IMR-90 (cell line): ENCODE results near the gene FBRSL1. TPM values are rescaled to one million over a fixed set of nuclear protein-coding genes. Genes with fewer than 3 reads are reported as not detected.

Experiments
- ATAC-seq: fragments of 200-7000 bp; cut with Tn5 transposase; 2 replicates; pipeline ENCODE4 v1.9.1; 2020; ENCODE audit warnings: low read depth, mild to moderate bottlenecking, moderate library complexity
- BruUV-seq: library from RNA; stranded (reverse); fragments of 400-500 nt; replicated peaks from 2 replicates; lab custom pipeline; 2021; lab: Mats Ljungman, UMichigan
- CTCF ChIA-PET: fragments of 300-600 bp; formaldehyde crosslinking; extraction: SDS; loops from one replicate; lab custom pipeline; 2021; ENCODE audit warnings: antibody characterized with exemption; lab: Yijun Ruan, JAX
- POLR2A ChIA-PET: fragments of 300-600 bp; sonication (Branson Sonifier 250); formaldehyde crosslinking; loops from one replicate; lab custom pipeline; 2022; ENCODE audit warnings: antibody characterized with exemption; ENCODE audit not compliant: unreplicated experiment; lab: Charles Lee
- DNase-seq: peaks from one replicate; pipeline ENCODE4 v3.0.0; 2013
- H2AFZ ChIP-seq: replicated peaks from 2 replicates; pipeline ENCODE3; 2013; ENCODE audit warnings: low read length, mild to moderate bottlenecking; ENCODE audit not compliant: poor library complexity
- H2AK5ac ChIP-seq: 2 replicates; pipeline ENCODE4 v1.6.1; 2013; ENCODE audit warnings: low read depth, low read length, inconsistent platforms
- H2AK9ac ChIP-seq: replicated peaks from 2 replicates; pipeline ENCODE3; 2013; ENCODE audit warnings: mild to moderate bottlenecking, low read depth, low read length, moderate library complexity; ENCODE audit not compliant: poor library complexity
- H2BK120ac ChIP-seq: 2 replicates; pipeline ENCODE4 v1.6.1; 2013; ENCODE audit warnings: low read depth, low read length, inconsistent platforms
- H2BK15ac ChIP-seq: 3 replicates; pipeline ENCODE4 v1.6.1; 2013; ENCODE audit warnings: low read depth, low read length, inconsistent platforms
- H2BK20ac ChIP-seq: 2 replicates; pipeline ENCODE4 v1.6.1; 2013; ENCODE audit warnings: low read depth, mild to moderate bottlenecking, inconsistent platforms, low read length, moderate library complexity
- H2BK5ac ChIP-seq: 2 replicates; pipeline ENCODE4 v1.6.1; 2013; ENCODE audit warnings: mild to moderate bottlenecking, low read depth, low read length, inconsistent platforms; ENCODE audit not compliant: poor library complexity, severe bottlenecking
- H3K14ac ChIP-seq: replicated peaks from 2 replicates; pipeline ENCODE4 v1.6.1; 2013; ENCODE audit warnings: low read depth, low read length, inconsistent platforms
- H3K18ac ChIP-seq: 2 replicates; pipeline ENCODE4 v1.6.1; 2013; ENCODE audit warnings: low read depth, low read length, control low read depth
- H3K23ac ChIP-seq: 2 replicates; pipeline ENCODE4 v1.6.1; 2013; ENCODE audit warnings: low read depth, low read length, inconsistent platforms
- H3K27ac ChIP-seq: 2 replicates; pipeline ENCODE4 v1.5.1; 2013; ENCODE audit warnings: mild to moderate bottlenecking, control low read depth, low read length; ENCODE audit not compliant: insufficient read depth
- H3K27me3 ChIP-seq: 2 replicates; pipeline ENCODE4 v1.6.1; 2013; ENCODE audit warnings: low read length; ENCODE audit not compliant: control insufficient read depth, insufficient read depth
- H3K36me3 ChIP-seq: 2 replicates; pipeline ENCODE4 v1.6.1; 2013; ENCODE audit warnings: low read length, mixed read lengths; ENCODE audit not compliant: control insufficient read depth, insufficient read depth
- H3K4ac ChIP-seq: 2 replicates; pipeline ENCODE4 v1.6.1; 2013; ENCODE audit warnings: low read depth, low read length, inconsistent platforms
- H3K4me1 ChIP-seq: 2 replicates; pipeline ENCODE4 v1.6.1; 2013; ENCODE audit warnings: low read length, mixed read lengths; ENCODE audit not compliant: control insufficient read depth, insufficient read depth
- H3K4me2 ChIP-seq: 2 replicates; pipeline ENCODE4 v1.6.1; 2013; ENCODE audit warnings: low read depth, mild to moderate bottlenecking, control low read depth, low read length, moderate library complexity
- H3K4me3 ChIP-seq: 2 replicates; pipeline ENCODE4 v1.5.1; 2013; ENCODE audit warnings: low read depth, mild to moderate bottlenecking, control low read depth, low read length, moderate library complexity; ENCODE audit not compliant: insufficient read depth
- H3K56ac ChIP-seq: 2 replicates; pipeline ENCODE4 v1.6.1; 2013; ENCODE audit warnings: low read length, inconsistent platforms; ENCODE audit not compliant: insufficient read depth; ENCODE audit errors: extremely low read depth
- H3K79me1 ChIP-seq, 2 experiments: 2 replicates each; pipeline ENCODE4 v1.6.1; 2013; ENCODE audit warnings: low read length in 2 of 2, inconsistent platforms in 1 of 2, low read depth in 1 of 2
- H3K9ac ChIP-seq: 2 replicates; pipeline ENCODE4 v1.6.1; 2013; ENCODE audit warnings: low read depth, low read length, control low read depth
- H3K9me1 ChIP-seq: 2 replicates; pipeline ENCODE4 v1.6.1; 2013; ENCODE audit warnings: low read length, inconsistent platforms; ENCODE audit not compliant: insufficient read depth
- H3K9me3 ChIP-seq: 2 replicates; pipeline ENCODE4 v1.6.1; 2013; ENCODE audit warnings: low read length; ENCODE audit not compliant: control insufficient read depth, insufficient read depth
- H4K20me1 ChIP-seq: 2 replicates; pipeline ENCODE4 v1.6.1; 2013; ENCODE audit warnings: low read length, inconsistent platforms; ENCODE audit not compliant: insufficient read depth
- H4K5ac ChIP-seq: 2 replicates; pipeline ENCODE4 v1.6.1; 2013; ENCODE audit warnings: mild to moderate bottlenecking, low read depth, low read length, control low read depth
- H4K8ac ChIP-seq, 2 experiments: 2 replicates each; pipeline ENCODE4 v1.6.1; 2013; ENCODE audit warnings: low read depth in 2 of 2, low read length in 2 of 2, control low read depth in 1 of 2, inconsistent platforms in 1 of 2
- H4K91ac ChIP-seq: 2 replicates; pipeline ENCODE4 v1.6.1; 2013; ENCODE audit warnings: low read depth, low read length, inconsistent platforms; ENCODE audit not compliant: insufficient read depth
- BHLHE40 ChIP-seq: fragments of 150-350 bp; IDR thresholded peaks from 2 replicates; pipeline ENCODE4 v1.6.1; 2016; ENCODE audit warnings: mild to moderate bottlenecking, low read depth, low read length
- CEBPB ChIP-seq: IDR thresholded peaks from 2 replicates; pipeline ENCODE4 v1.6.1; 2012; ENCODE audit warnings: low read depth, low read length, improper control_type of control experiment
- CHD1 ChIP-seq: IDR thresholded peaks from 2 replicates; pipeline ENCODE4 v1.6.1; 2012; ENCODE audit warnings: low read depth, low read length, improper control_type of control experiment
- MAFK ChIP-seq: IDR thresholded peaks from 2 replicates; pipeline ENCODE4 v1.6.1; 2012; ENCODE audit warnings: low read depth, low read length, improper control_type of control experiment
- MAZ ChIP-seq: IDR thresholded peaks from 2 replicates; pipeline ENCODE4 v1.6.1; 2012; ENCODE audit warnings: low read depth, mild to moderate bottlenecking, low read length, improper control_type of control experiment, moderate library complexity, borderline replicate concordance
- MXI1 ChIP-seq: IDR thresholded peaks from 2 replicates; pipeline ENCODE4 v1.6.1; 2012; ENCODE audit warnings: low read depth, mild to moderate bottlenecking, low read length, moderate library complexity, borderline replicate concordance
- POLR2A ChIP-seq: IDR thresholded peaks from 2 replicates; pipeline ENCODE4 v1.6.1; 2012; ENCODE audit warnings: mild to moderate bottlenecking, low read depth, low read length
- RCOR1 ChIP-seq: IDR thresholded peaks from 2 replicates; pipeline ENCODE4 v1.6.1; 2012; ENCODE audit warnings: mild to moderate bottlenecking, low read length, improper control_type of control experiment; ENCODE audit not compliant: insufficient replicate concordance
- SMC3 ChIP-seq: fragments of 150-350 bp; IDR thresholded peaks from 2 replicates; pipeline ENCODE4 v1.6.1; 2016; ENCODE audit warnings: low read depth, mild to moderate bottlenecking, antibody characterized with exemption, low read length, moderate library complexity
- USF2 ChIP-seq: fragments of 150-350 bp; IDR thresholded peaks from 2 replicates; pipeline ENCODE4 v1.6.1; 2017; ENCODE audit warnings: mild to moderate bottlenecking, antibody characterized with exemption, low read length, low read depth
- WGBS, 2 experiments: methylation state at CpG; one replicate each; pipeline versions ENCODE4 v1.1.5 to v1.1.7; 2013; ENCODE audit warnings: missing lambda C conversion rate in 2 of 2; ENCODE audit not compliant: insufficient read length in 1 of 2; ENCODE audit errors: extremely low coverage in 2 of 2; 5-methylcytosine and 5-hydroxymethylcytosine counted together
- dilution Hi-C: fragments of 300-500 bp; cut with HindIII; formaldehyde crosslinking; loops from one replicate; pipeline ENCODE4 v1.14.3; 2018; ENCODE audit warnings: low sequenced_read_pairs; ENCODE audit not compliant: unreplicated experiment
- in situ Hi-C: fragments of 300-500 bp; cut with MboI; formaldehyde crosslinking; loops from 3 replicates; pipeline ENCODE4 v1.14.3; 2019; ENCODE audit warnings: low sequenced_read_pairs, inconsistent platforms, mixed read lengths
- intact Hi-C: fragments of 100-400 bp; cut with micrococcal nuclease; formaldehyde crosslinking; loops from 2 replicates; pipeline ENCODE4 v1.10.0; 2022
- polyA plus RNA-seq, 3 experiments: library from polyadenylated mRNA; depleted of rRNA; stranded (reverse); fragments of >200 nt; gene quantifications; 2 replicates each; pipeline ENCODE4 v1.2.3, GENCODE V29; 2012; ENCODE audit warnings: low replicate concordance in 1 of 3
- total RNA-seq: library from RNA; depleted of rRNA; stranded (reverse); fragments of >200 nt; gene quantifications from 2 replicates; pipeline ENCODE4 v1.2.3, GENCODE V29; 2012

FBRSL1 gene
- total and polyA plus RNA-seq, 2 of the 4 experiments (the other 2 are of a cell fraction), result 0.36 to 10.8 TPM

DNA sequence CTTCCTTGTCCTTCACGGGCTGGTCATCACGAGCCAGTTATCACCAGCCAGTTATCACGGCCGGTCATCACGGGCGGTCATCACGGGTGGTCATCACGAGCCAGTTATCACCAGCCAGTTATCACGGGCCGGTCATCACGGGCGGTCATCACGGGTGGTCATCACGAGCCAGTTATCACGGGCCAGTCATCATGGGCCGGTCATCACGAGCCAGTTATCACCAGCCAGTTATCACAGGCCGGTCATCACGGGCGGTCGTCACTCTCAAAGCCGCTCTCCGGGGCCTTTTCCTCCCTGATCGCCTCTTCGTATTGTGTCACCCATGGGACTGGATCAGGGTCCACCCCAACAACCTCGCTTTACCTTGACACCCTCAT, 13.9 kb upstream of the FBRSL1 start:
- no peak overlapping the region for H2AK9ac ChIP-seq
- ChIA-PET POLR2A (no interaction called here), CTCF (no interaction called here)
- DNase-seq (no peak), ATAC-seq (no peak)
- H3K56ac ChIP-seq, result no peak overlapping the region
- H2AFZ ChIP-seq, result no peak overlapping the region
- no peaks in the 10 kb centered on the region for H3K36me3 ChIP-seq
- H3K14ac ChIP-seq, result no peak overlapping the region
- in situ Hi-C loops (no loop called here), dilution Hi-C loops (no loop called here), intact Hi-C loops (no loop called here)
- H2AK5ac ChIP-seq, result no peak overlapping the region
- H3K9ac ChIP-seq, result no peak overlapping the region
- H3K18ac ChIP-seq, result no peak overlapping the region
- no peaks in the 10 kb centered on the region for H3K9me1 ChIP-seq
- H4K20me1 ChIP-seq, result no peaks in the 10 kb centered on the region
- H3K4ac ChIP-seq, result no peak overlapping the region
- no peak overlapping the region for H4K91ac ChIP-seq
- H4K8ac ChIP-seq, result no peak overlapping the region
- H4K5ac ChIP-seq, result no peak overlapping the region
- BruUV-seq, result no TSS peak
- H3K23ac ChIP-seq, result no peak overlapping the region
- H3K4me1 ChIP-seq, result no peaks in the 10 kb centered on the region
- H2BK5ac ChIP-seq, result no peak overlapping the region
- no peak overlapping the region for H2BK120ac ChIP-seq
- no peak overlapping the region for H3K27ac ChIP-seq
- WGBS, 2 experiments, result 88% methylated on average over 25 of the region's 26 CpGs; no CpG with 5 or more reads in 1 of the 2 experiments
- no peaks in the 10 kb centered on the region for H3K79me1 ChIP-seq
- no peak overlapping the region for H3K4me3 ChIP-seq
- TF ChIP-seq CEBPB (no peak), MXI1 (no peak), MAZ (no peak), SMC3 (no peak), POLR2A (no peak), RCOR1 (no peak), CHD1 (no peak), BHLHE40 (no peak), MAFK (no peak), USF2 (no peak)
- H3K4me2 ChIP-seq, result no peak overlapping the region
- H3K9me3 ChIP-seq, result peaks cover 4% of the 10 kb centered on the region; the same call in 1 of the 2 replicates
- no peak overlapping the region for H2BK15ac ChIP-seq
- H3K27me3 ChIP-seq, result peaks cover 10% of the 10 kb centered on the region; the same call in 1 of the 2 replicates
- no peak overlapping the region for H2BK20ac ChIP-seq
